Measurements from ENCODE around the gene ZNF408. TPM values are rescaled to one million over a fixed set of nuclear protein-coding genes. Genes with fewer than 3 reads are reported as not detected.
A peak's percentile ranks its signal among the peaks of the same experiment; 100 is the strongest.

Gene ZNF408
- total RNA-seq, 1 donor from 2014 or later = 9.3 TPM

GRCh38 chr11:46676436-46677158 is 24.2 kb upstream of the ZNF408 start:
- TF ChIP-seq CTCF (IDR thresholded peaks at IDR 0.05) = no peak
- Histone ChIP-seq H3K27ac (no peak overlapping the region), H3K9me3 (no peaks in the 10 kb centered on the region), H3K36me3 (peaks cover 75% of the 10 kb centered on the region), H3K4me3 (no peak overlapping the region), H3K4me1 (peaks cover 28% of the 10 kb centered on the region), H3K27me3 (no peaks in the 10 kb centered on the region)
- peak; percentile 58 for DNase-seq
- intact Hi-C loops (cut with DNase I) = no loop called here
- no peak for ATAC-seq

- Histone ChIP-seq H3K9me3 (no peaks in the 10 kb centered on the region), H3K4me3 (no peak overlapping the region), H3K27ac (no peak overlapping the region), H3K4me1 (peaks cover 28% of the 10 kb centered on the region), H3K27me3 (no peaks in the 10 kb centered on the region), H3K36me3 (peaks cover 72% of the 10 kb centered on the region)
- peak; percentile 58 for DNase-seq
- intact Hi-C loops (cut with DNase I) = no loop called here
- no peak for TF ChIP-seq CTCF (IDR thresholded peaks at IDR 0.05)
- ATAC-seq = no peak
Measured at GRCh38 chr11:46677169-46677568, 23.7 kb upstream of the ZNF408 start.

- no peak overlapping the region for H3K4me3 ChIP-seq
- H3K36me3 ChIP-seq = peaks cover 62% of the 10 kb centered on the region
- no peaks in the 10 kb centered on the region for H3K27me3 ChIP-seq
- H3K27ac ChIP-seq = no peak overlapping the region
- H3K9me3 ChIP-seq = no peaks in the 10 kb centered on the region
- DNase-seq (peak; percentile 59), ATAC-seq (no peak)
- TF ChIP-seq CTCF (IDR thresholded peaks at IDR 0.05) = no peak
- intact Hi-C loops (cut with DNase I) = no loop called here
- peaks cover 28% of the 10 kb centered on the region for H3K4me1 ChIP-seq
Measured at GRCh38 chr11:46677991-46678740, 22.7 kb upstream of the ZNF408 start.

GRCh38 chr11:46678741-46679130 is 22.1 kb upstream of the ZNF408 start:
- Histone ChIP-seq H3K9me3 (no peaks in the 10 kb centered on the region), H3K27ac (no peak overlapping the region), H3K4me1 (peaks cover 28% of the 10 kb centered on the region), H3K36me3 (peaks cover 57% of the 10 kb centered on the region), H3K27me3 (no peaks in the 10 kb centered on the region), H3K4me3 (no peak overlapping the region)
- intact Hi-C loops (cut with DNase I) = no loop called here
- DNase-seq (no peak), ATAC-seq (no peak)
- no peak for TF ChIP-seq CTCF (IDR thresholded peaks at IDR 0.05)

- no peak for ATAC-seq
- intact Hi-C loops (cut with DNase I) = no loop called here
- peak; percentile 55 for DNase-seq
Measured at GRCh38 chr11:46679241-46680163, 21.3 kb upstream of the ZNF408 start.

More at GRCh38 chr11:46679241-46680163, 21.3 kb upstream of the ZNF408 start:
- no peak for TF ChIP-seq CTCF (IDR thresholded peaks at IDR 0.05)
- H3K4me3 ChIP-seq = no peak overlapping the region
- H3K4me1 ChIP-seq = peaks cover 21% of the 10 kb centered on the region
- H3K9me3 ChIP-seq = no peaks in the 10 kb centered on the region
- H3K27ac ChIP-seq = no peak overlapping the region
- peaks cover 59% of the 10 kb centered on the region for H3K36me3 ChIP-seq
- H3K27me3 ChIP-seq = no peaks in the 10 kb centered on the region

Measured in upper lobe of right lung (tissue), 1 donor.